GM21381 (cell line): ENCODE results near the gene IGSF21.

Experiments used
- ATAC-seq: cut with Tn5 transposase; IDR thresholded peaks from one replicate; pipeline ENCODE4 v1.9.1; 2021; ENCODE audit warnings: mild to moderate bottlenecking, moderate library complexity; ENCODE audit not compliant: unreplicated experiment

Gene IGSF21

GRCh38 chr1:18175530-18176377 lies 68.2 kb downstream of the IGSF21 start:
- ATAC-seq = no peak

DNA sequence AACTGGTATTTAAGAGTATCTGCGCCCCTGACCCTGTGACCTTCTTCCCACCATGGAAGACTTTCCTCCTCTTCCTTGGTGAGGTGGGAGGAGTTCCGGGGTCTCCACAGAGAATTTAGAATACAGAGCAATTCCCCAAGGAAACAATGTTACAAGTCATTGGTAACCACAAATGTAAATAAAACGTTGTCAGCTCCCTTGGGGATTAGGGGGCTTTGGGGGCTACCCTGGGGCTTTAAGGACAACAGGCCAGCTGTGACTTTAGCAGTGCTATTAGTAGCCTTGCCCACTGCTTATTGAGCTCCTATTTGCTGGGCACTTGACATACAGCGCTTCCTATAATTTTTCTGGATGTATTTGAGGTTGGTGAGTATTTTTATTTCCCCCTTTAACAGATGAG lies 69.0 kb downstream of the IGSF21 start:
- no peak for ATAC-seq

DNA sequence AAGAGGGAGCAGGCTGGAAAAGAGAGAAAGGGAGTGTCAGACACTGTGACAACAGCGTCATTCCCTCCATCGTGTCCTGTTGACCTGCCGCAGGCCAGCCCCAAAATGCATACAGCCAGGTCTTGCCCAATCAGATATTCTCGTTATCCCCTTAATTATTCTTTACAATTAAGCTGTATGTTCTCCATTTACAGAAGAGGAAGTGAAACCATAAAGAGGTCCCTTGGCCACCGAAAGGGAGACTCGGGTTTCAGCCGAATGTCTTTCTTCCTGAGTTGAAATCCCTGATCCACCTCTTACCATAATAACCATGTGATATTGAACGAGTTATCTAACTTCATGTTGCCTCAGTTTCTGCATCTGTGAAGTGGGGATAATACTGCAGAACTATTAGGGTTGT lies 70.5 kb downstream of the IGSF21 start:
- ATAC-seq = no peak

DNA sequence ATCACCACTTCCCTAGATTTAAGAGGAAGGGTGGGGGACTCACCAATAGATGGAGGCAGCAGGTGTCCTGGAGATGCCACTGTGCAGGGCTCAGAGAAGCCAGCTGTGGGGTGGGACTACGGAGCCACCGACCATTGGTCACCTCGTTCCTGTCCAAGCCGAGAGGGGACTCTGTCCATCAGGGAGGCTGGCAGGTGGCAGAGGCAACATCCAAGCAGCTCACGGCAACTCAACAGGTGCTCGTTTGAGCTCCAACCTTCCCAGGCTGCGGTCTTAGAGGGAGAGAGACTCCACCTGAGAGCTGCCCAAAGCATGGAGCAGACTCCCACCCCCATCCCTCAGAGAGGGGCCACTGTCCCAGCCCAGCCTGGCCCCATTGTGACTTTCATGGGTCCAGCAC lies 71.4 kb downstream of the IGSF21 start:
- no peak for ATAC-seq

DNA sequence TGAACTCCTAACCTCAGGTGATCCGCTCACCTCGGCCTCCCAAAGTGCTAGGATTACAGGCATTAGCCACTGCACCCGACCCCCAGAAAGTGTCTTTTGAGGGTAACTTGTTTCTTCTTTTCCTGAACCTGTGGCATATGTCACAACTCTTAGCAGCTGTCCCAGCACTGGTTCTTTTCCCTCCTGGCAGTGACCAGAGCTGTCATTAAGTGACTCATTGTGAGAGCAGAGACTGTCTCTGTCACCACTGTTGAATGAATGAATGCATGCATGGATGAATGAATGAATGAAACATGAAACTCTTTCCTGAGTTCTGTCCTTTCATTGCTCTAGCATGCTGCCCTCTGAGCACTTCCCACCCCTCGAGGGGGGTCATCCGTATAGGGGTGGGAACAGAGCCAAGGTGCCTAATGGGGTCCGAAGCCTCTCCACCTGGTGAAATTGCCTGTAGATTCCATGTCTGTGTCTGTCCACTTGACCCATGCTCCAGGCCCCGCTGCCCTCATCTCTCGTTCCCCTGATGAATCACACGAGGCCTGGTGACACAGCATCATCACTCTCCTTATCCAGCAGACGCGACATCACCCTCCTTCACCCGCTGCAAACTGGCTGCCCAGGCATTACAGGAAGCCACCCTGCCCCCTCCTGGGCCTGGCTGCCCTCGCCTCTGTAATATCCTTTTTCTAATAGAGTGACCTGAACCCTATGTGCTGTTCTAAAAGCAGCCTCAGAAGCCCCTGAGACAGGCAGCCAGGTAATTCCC lies 75.0 kb downstream of the IGSF21 start:
- no peak for ATAC-seq

DNA sequence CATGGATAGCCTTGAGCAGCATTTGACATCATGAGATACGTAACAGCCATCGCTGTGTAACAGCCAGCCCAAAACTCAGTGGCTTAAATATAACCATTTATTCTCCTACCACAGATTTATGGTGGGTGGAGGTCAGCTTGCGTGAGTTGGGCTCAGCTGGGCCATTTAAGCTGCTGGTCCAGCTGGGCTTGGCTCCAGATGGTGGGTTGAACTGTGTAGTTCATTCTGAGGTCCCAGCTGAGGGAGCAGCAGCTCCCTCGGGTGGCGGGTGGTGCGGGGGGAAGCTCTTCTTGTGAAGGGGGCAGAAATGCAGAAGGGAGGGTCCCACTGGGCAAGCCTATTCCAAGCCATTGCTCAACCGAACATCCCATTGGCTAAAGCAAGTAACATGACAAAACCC lies 75.9 kb downstream of the IGSF21 start:
- no peak for ATAC-seq

GRCh38 chr1:18187054-18187453 lies 79.5 kb downstream of the IGSF21 start:
- ATAC-seq = no peak

DNA sequence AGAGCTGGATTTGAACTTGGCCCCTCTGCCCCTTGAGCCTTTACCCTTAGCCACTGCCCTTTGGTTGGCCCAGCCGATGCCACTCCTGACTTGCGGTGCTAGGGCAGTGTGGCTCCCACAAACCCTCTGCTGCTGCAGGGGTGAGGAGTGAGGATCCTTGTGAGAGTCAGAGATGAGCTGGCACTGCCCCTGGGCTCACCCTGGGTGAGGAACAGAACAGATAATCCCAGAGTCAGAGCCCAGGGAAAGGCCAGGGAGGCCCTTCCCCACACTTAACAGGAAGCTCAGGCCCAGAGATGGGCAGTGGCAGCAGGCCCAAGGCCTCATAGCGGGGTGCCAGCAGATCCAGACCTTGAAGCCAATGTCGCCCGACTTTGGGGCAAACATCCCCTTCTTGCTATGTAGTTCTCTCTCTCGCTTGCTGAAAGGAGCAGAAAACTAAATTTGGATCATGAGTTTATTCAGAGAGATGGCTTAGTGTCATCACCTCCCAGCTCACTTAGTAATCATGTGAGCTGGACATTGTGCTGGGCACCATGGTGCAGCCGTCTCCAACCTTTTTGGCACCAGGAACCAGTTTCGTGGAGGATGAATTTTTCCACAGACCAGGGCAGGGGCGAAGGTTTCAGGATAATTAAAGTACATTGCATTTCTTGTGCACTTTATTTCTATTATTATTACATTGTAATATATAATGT lies 81.4 kb downstream of the IGSF21 start:
- no peak for ATAC-seq

DNA sequence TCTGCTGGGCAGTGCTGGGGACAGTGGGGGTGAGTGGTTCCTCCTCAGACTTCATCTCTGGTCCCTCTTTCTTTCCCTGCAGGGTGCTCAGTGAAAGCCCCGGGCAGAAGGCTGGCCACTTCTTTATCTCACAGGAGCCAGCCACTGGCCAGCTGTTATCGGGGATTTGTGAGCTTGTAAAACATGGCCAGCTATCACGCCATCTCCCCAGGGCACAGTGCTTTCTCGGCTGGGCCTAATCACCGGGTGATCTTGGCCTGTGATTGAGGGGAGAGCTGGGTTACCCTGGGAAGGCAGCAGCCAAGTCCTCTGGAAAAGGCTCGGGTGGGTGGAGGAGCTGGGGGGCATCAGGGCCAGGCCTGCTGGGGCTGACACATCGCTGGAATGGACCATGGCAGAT lies 83.0 kb downstream of the IGSF21 start:
- ATAC-seq = no peak

DNA sequence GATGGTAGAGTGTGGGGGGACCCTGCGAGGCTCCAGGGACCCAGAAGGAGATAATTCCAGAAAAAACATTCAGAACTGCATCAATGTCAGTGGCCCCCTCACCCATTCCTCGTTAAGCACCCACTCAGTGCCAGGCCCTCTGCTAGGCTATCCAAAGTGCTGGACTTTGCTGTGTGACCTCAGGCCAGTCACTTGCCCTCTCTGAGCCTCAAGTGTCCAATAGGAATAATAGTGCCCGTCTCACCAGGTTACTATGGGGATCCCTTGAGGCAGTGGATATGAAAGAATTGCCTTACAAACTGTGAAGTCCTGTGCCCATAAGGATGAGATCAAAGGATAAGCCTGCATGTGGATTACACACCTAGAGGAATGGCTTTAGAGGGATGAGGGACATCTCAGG lies 83.4 kb downstream of the IGSF21 start:
- no peak for ATAC-seq

GRCh38 chr1:18191481-18192155 lies 84.0 kb downstream of the IGSF21 start:
- no peak for ATAC-seq

GRCh38 chr1:18192182-18192581 lies 84.6 kb downstream of the IGSF21 start:
- ATAC-seq = no peak

DNA sequence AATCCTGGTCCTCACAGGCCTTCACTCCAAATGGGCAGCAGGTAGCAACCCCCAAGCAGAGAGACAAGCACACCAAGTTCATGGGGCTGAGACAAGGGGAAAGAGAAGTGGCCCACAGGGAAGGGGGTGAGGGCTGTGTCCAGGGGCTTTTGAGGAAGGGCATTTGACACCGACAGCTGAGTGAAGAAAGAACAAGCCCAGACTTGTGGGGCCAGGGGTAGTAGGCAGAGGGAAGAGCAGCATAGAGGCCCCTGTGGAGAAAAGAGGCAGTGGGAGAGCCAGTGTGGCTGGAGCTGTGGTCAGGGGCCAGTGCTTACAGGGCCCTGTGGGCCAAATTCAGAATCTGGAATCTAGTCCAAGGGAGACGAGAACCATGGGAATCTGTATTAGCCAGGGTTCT lies 85.4 kb downstream of the IGSF21 start:
- no peak for ATAC-seq

- no peak for ATAC-seq
These were observed 89.7 kb downstream of the IGSF21 start for GRCh38 chr1:18197299-18197698.

DNA sequence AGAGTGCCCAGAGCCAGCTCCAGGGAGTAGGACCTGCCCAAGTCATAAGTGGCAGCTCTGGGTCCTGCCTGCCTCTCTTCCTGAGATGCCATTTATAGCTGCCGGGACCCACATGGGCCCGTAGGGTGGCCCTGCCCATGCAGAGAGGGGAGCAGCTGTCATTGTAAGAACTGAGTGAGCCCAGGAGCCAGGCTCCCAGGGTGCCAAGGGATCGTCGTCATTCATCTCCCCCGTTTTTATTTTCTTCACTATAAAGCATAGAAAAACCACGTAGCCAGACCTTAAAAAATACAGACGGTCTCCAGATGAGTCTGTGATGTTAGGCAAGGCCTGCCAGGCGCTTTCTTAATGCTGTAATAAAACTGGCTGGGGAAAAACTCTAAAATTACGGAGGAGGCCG lies 90.7 kb downstream of the IGSF21 start:
- ATAC-seq = no peak

- no peak for ATAC-seq
These were observed 91.9 kb downstream of the IGSF21 start for GRCh38 chr1:18199462-18199861.

DNA sequence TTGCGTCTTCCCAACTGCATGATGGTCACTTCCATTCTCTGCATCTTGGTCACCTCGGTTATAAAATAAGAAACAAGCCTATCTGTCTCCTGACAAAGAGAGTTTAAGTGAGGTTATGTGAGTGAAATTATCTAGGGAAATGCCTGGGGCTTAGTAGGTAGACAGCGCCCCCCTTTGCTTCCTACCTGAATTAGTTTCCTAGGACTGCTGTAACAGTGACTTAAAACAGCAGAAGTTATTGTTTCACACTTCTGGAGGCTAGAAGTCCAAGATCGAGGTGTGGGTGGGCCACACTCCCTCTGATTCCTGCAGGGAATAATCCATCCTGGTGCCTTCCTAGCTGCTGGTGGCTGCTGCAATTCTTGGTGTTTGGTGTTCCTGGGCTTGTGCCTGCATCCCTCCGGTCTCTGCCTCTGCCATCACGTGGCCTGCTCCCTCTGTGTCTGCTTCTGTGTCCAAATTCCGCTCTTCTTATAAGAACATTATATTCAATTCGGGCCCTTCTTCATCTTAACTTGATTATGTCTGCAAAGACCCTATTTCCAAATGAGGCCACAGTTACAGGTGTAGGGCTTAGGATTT lies 92.6 kb downstream of the IGSF21 start:
- no peak for ATAC-seq

DNA sequence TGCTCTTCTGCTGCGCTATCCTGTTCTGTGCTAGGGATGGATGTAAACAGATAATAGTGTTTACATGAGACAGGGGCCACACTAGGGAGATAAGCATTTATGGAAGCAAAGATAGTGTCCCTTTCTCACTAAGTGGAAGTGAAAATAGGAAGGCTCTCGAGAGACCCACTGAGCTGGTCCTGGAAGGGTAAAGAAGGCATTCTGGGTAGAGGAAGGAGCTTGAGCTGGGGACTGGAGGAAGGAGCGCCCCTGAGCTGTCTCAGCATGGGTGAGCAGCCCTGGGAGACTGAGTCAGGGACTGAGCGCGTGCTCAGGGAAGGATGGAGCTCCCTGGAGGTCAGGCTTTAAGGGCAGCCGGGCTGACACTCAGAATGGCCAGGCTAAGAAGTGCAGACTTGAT lies 93.3 kb downstream of the IGSF21 start:
- no peak for ATAC-seq

GRCh38 chr1:18201997-18202719 lies 94.6 kb downstream of the IGSF21 start:
- no peak for ATAC-seq

- ATAC-seq = no peak
These were observed 96.0 kb downstream of the IGSF21 start for GRCh38 chr1:18203645-18204044.
